HepG2 (cell line): Measurements from ENCODE around the gene DPH2. TPM values are rescaled to one million over a fixed set of nuclear protein-coding genes. Genes with fewer than 3 reads are reported as not detected.

Experiments
- ATAC-seq: fragments of 200-7000 bp; cut with Tn5 transposase; 3 replicates; pipeline ENCODE4 v1.9.1; 2020; ENCODE audit warnings: mild to moderate bottlenecking, moderate library complexity
- BruUV-seq: library from RNA; stranded (reverse); fragments of 400-500 nt; replicated peaks from 2 replicates; lab custom pipeline; 2021; lab: Mats Ljungman, UMichigan
- CTCF ChIA-PET: fragments of 300-600 bp; formaldehyde crosslinking; extraction: SDS; loops from one replicate; lab custom pipeline; 2021; ENCODE audit warnings: low total read pairs, inconsistent platforms, low intra/inter-chr PET ratio; lab: Yijun Ruan, JAX
- POLR2A ChIA-PET: fragments of 350-600 bp; sonication (Branson Sonifier 250); formaldehyde crosslinking; loops from one replicate; lab custom pipeline; 2020; ENCODE audit warnings: antibody characterized with exemption, inconsistent platforms; lab: Yijun Ruan, JAX
- DNase-seq: peaks from one replicate; pipeline ENCODE4 v3.0.0-alpha.2; 2015; ENCODE audit warnings: low spot score
- FAIRE-seq: peaks from 3 replicates; lab custom pipeline; 2011; peaks lifted over from hg19 to GRCh38; lab: Jason Lieb, UNC
- H2AFZ ChIP-seq: one replicate; pipeline ENCODE4 v1.6.1; 2011; ENCODE audit warnings: low read length, inconsistent platforms
- H3K27ac ChIP-seq: fragments of 300-600 bp; 3 replicates; pipeline ENCODE4 v1.8.0; 2011; ENCODE audit warnings: mixed run types, mild to moderate bottlenecking, mixed read lengths, low read length, inconsistent platforms; ENCODE audit not compliant: insufficient read depth; ENCODE audit errors: extremely low read length
- H3K27me3 ChIP-seq, 2 experiments: fragments of 200-600 bp in 1 of 2; 2 replicates in 1 of 2; 3 replicates in 1 of 2; pipeline versions ENCODE4 v1.6.0 to v1.8.0; 2011; ENCODE audit warnings: low read length in 2 of 2, mild to moderate bottlenecking in 2 of 2, moderate library complexity in 2 of 2, inconsistent platforms in 1 of 2; ENCODE audit not compliant: insufficient read depth in 2 of 2, control insufficient read depth in 1 of 2
- H3K36me3 ChIP-seq, 2 experiments: fragments of 200-600 bp in 1 of 2; replicated peaks in 1 of 2; 2 replicates in 1 of 2; 3 replicates in 1 of 2; pipeline versions ENCODE4 v1.5.1 to v1.8.0; 2011; ENCODE audit warnings: low read length in 2 of 2, inconsistent platforms in 1 of 2; ENCODE audit not compliant: insufficient read depth in 2 of 2, control insufficient read depth in 1 of 2
- H3K4me1 ChIP-seq: 2 replicates; pipeline ENCODE4 v1.5.1; 2012; ENCODE audit warnings: low read length, inconsistent platforms; ENCODE audit not compliant: insufficient read depth
- H3K4me2 ChIP-seq: 2 replicates; pipeline ENCODE4 v1.6.0; 2011; ENCODE audit warnings: low read depth, low read length, inconsistent platforms
- H3K4me3 ChIP-seq, 3 experiments: fragments of 200-600 bp in 1 of 3; sonication (generic), shearing (Covaris generic) in 1 of 3; replicated peaks in 1 of 3; 2 replicates each; pipeline ENCODE4 v1.5.1; 2011 to 2016; ENCODE audit warnings: low read length in 3 of 3, inconsistent platforms in 2 of 3, low read depth in 2 of 3, mild to moderate bottlenecking in 2 of 3, control low read depth in 1 of 3, mixed read lengths in 1 of 3; ENCODE audit not compliant: insufficient read depth in 1 of 3
- H3K79me2 ChIP-seq: one replicate; pipeline ENCODE4 v1.6.1; 2011; ENCODE audit warnings: low read length, inconsistent platforms; ENCODE audit not compliant: insufficient read depth
- H3K9ac ChIP-seq: 2 replicates; pipeline ENCODE4 v1.6.0; 2011; ENCODE audit warnings: mild to moderate bottlenecking, low read depth, low read length, inconsistent platforms; ENCODE audit not compliant: insufficient read depth
- H3K9me3 ChIP-seq: 2 replicates; pipeline ENCODE4 v1.5.1; 2012; ENCODE audit warnings: mild to moderate bottlenecking, low read length
- H4K20me1 ChIP-seq: 2 replicates; pipeline ENCODE4 v1.6.0; 2011; ENCODE audit warnings: inconsistent platforms, mild to moderate bottlenecking, low read length, moderate library complexity; ENCODE audit not compliant: insufficient read depth
- DR1 ChIP-seq: sonication (generic); formaldehyde crosslinking; IDR thresholded peaks from 2 replicates; pipeline ENCODE4 v1.8.0; 2021; ENCODE audit warnings: mild to moderate bottlenecking, missing genetic modification reagents, inconsistent platforms
- EEA1 ChIP-seq: sonication (generic); formaldehyde crosslinking; IDR thresholded peaks from 2 replicates; pipeline ENCODE4 v1.5.1; 2020; ENCODE audit warnings: mild to moderate bottlenecking, missing genetic modification reagents, borderline replicate concordance
- HES4 ChIP-seq: sonication (generic); formaldehyde crosslinking; IDR thresholded peaks from 2 replicates; pipeline ENCODE4 v1.9.0; 2021; ENCODE audit warnings: mild to moderate bottlenecking, missing genetic modification reagents, borderline replicate concordance
- ISL2 ChIP-seq: sonication (generic); formaldehyde crosslinking; IDR thresholded peaks from 2 replicates; pipeline ENCODE4 v1.5.0; 2020; ENCODE audit warnings: missing genetic modification reagents
- MTA1 ChIP-seq: sonication (generic); formaldehyde crosslinking; IDR thresholded peaks from 2 replicates; pipeline ENCODE4 v1.4.0; 2020; ENCODE audit warnings: missing genetic modification reagents, mild to moderate bottlenecking, borderline replicate concordance
- SIX1 ChIP-seq: sonication (generic); formaldehyde crosslinking; IDR thresholded peaks from 2 replicates; pipeline ENCODE4 v1.4.0; 2020; ENCODE audit warnings: missing genetic modification reagents, borderline replicate concordance
- ZBTB1 ChIP-seq: sonication (generic); formaldehyde crosslinking; IDR thresholded peaks from 2 replicates; pipeline ENCODE4 v1.4.0; 2020; ENCODE audit warnings: missing genetic modification reagents, borderline replicate concordance
- ZNF430 ChIP-seq: sonication (generic); formaldehyde crosslinking; IDR thresholded peaks from 2 replicates; pipeline ENCODE4 v1.9.0; 2021; ENCODE audit warnings: mild to moderate bottlenecking, missing genetic modification reagents
- ZNF557 ChIP-seq: sonication (generic); formaldehyde crosslinking; IDR thresholded peaks from 2 replicates; pipeline ENCODE4 v1.4.0; 2020; ENCODE audit warnings: missing genetic modification reagents
- ZNF891 ChIP-seq: sonication (generic); formaldehyde crosslinking; IDR thresholded peaks from 2 replicates; pipeline ENCODE4 v1.5.0; 2020; ENCODE audit warnings: mild to moderate bottlenecking, missing genetic modification reagents
- ZSCAN21 ChIP-seq: sonication (generic); formaldehyde crosslinking; IDR thresholded peaks from 2 replicates; pipeline ENCODE4 v1.8.0; 2022; ENCODE audit warnings: mild to moderate bottlenecking, missing genetic modification reagents, moderate library complexity, borderline replicate concordance
- WGBS: methylation state at CpG from one replicate; pipeline ENCODE4 v1.1.6; 2017; ENCODE audit warnings: low lambda C conversion rate; 5-methylcytosine and 5-hydroxymethylcytosine counted together
- in situ Hi-C: cut with HindIII; loops from 2 replicates; pipeline ENCODE4 v1.10.0; 2017; ENCODE audit warnings: low pct_unique_long_range_greater_than_20kb; ENCODE audit not compliant: extremely low pct_ligation_motif_present
- intact Hi-C: fragments of 100-400 bp; cut with micrococcal nuclease; formaldehyde crosslinking; loops from one replicate; pipeline ENCODE4 v1.10.0; 2022; ENCODE audit not compliant: unreplicated experiment
- polyA plus RNA-seq, 8 experiments: library from polyadenylated mRNA; depleted of rRNA in 3 of 8; stranded (reverse) in 7 of 8; unstranded in 1 of 8; fragments of >200 nt; fragmentation: Illumina TruSeq in 4 of 8; extraction: Trizol in 4 of 8; gene quantifications; 2 replicates each; pipeline versions ENCODE4 v1.2.1 to v1.2.3, GENCODE V29; 2011 to 2016; ENCODE audit warnings: low read depth in 4 of 8, missing spikeins in 1 of 8, mixed read lengths in 1 of 8; ENCODE audit not compliant: insufficient read depth in 1 of 8
- total RNA-seq, 5 experiments: library from RNA; depleted of rRNA; stranded (reverse); fragments of >200 nt; fragmentation: Illumina TruSeq; extraction: Trizol; gene quantifications; 2 replicates each; pipeline ENCODE4 v1.2.3, GENCODE V29; 2016; ENCODE audit warnings: low read depth in 1 of 5
- TF ChIP-seq, protein P1 (sequence below): sonication (generic); formaldehyde crosslinking; IDR thresholded peaks from 2 replicates; pipeline ENCODE4 v1.5.1; 2020; ENCODE audit warnings: mild to moderate bottlenecking, missing genetic modification reagents, moderate library complexity
- TF ChIP-seq, protein P2 (sequence below): sonication (generic); formaldehyde crosslinking; IDR thresholded peaks from 2 replicates; pipeline ENCODE4 v1.4.0; 2020; ENCODE audit warnings: mild to moderate bottlenecking, missing genetic modification reagents

The DPH2 gene
- total and polyA plus RNA-seq, 2 of the 13 experiments (the other 11 are each of a cell fraction or from before 2014, with no cell fraction given) = 32.2 to 38.3 TPM

DNA sequence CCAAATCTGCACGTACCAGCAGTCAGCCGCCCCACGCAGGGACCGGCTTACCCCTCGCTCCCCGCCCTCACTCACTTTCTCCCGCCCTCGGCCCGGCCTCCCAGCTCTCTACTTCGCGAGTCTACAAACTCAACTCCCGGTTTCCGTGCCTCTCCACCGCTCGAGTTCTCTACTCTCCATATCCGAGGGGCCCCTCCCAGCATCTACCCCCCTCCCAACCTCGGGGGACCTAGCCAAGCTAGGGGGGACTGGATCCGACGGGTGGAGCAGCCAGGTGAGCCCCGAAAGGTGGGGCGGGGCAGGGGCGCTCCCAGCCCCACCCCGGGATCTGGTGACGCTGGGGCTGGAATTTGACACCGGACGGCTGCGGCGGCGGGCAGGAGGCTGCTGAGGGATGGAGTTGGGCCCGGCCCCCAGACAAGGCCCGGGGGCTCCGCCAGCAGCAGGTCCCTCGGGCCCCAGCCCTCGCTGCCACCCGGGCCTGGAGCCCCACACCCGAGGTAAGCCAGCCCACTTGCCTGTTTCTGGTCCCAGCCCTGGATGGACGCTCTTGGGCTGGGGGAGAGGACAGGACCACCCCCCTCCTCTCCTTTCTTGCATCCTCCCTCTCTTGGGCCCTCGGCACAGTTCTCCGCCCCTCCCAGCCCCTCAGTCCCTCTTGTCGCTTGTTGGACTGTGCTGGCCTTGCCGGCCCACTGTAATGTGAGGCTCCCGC is 36.3 kb upstream of the DPH2 start, which contains the start of gene ARTN:
TSS of gene ARTN (plus strand) at position 416 of the 715 bp plus-strand sequence. CDS start 1,856 bp downstream, outside the sequence.
- peak within 1 kb of the TSS; percentile 99 for H3K4me2 ChIP-seq
- BruUV-seq = no TSS peak
- ATAC-seq (peak; percentile 24), DNase-seq (no peak), FAIRE-seq (no peak)
- no peak within 1 kb of the TSS for H3K9ac ChIP-seq
- H3K27ac ChIP-seq = no peak within 1 kb of the TSS
- 0 out of 2 replicates have a peak, but pooled peaks cover 2% of the 10 kb centered on the region for H4K20me1 ChIP-seq
- H3K36me3 ChIP-seq = no peaks in the 10 kb centered on the region; a peak in 1 of 5 replicates
- no peaks in the 10 kb centered on the region for H3K27me3 ChIP-seq
- ChIA-PET POLR2A (interaction anchor here (1.2 to 4.3 kb wide), 6 partner anchors 10 to 226 kb away, joined by 4 to 38 read pairs (median 6); partner anchors contain the start of genes IPO13, SLC6A9 and ST3GAL3), CTCF (interaction anchor here (4.6 kb wide), 1 partner anchor 170 kb away, joined by 44 read pairs; no protein-coding TSS in a partner anchor)
- no peaks in the 10 kb centered on the region for H3K79me2 ChIP-seq
- no peaks in the 10 kb centered on the region for H3K9me3 ChIP-seq
- peaks cover 39% of the 10 kb centered on the region for H3K4me1 ChIP-seq
- intact Hi-C loops = loop anchor here (1.0 to 10.0 kb wide), 3 partner anchors 101 to 404 kb away; partner anchors contain the start of gene SLC6A9
- no peak within 1 kb of the TSS for H2AFZ ChIP-seq
- in situ Hi-C loops = loop anchor here (5.0 kb wide), 2 partner anchors 176 to 406 kb away; no protein-coding TSS in a partner anchor
- WGBS = 2% methylated on average over 21 of the region's 42 CpGs
- H3K4me3 ChIP-seq = peak within 1 kb of the TSS; percentile 39 to 84 (median 61)
- TF ChIP-seq ZSCAN21 (CRISPR knock-in tag) (peak; percentile 39; the same call in 1 of the 2 replicates), MTA1 (CRISPR knock-in tag) (no peak), ISL2 (CRISPR knock-in tag) (peak; percentile 31; the same call in 1 of the 2 replicates), EEA1 (0 out of 2 replicates have a peak, but pooled peaks have one; percentile 51), HES4 (CRISPR knock-in tag) (peak; percentile 11; the same call in 1 of the 2 replicates), ZNF430 (CRISPR knock-in tag) (no peak), ZNF557 (no peak), SIX1 (CRISPR knock-in tag) (peak; percentile 62; the same call in 1 of the 2 replicates), DR1 (CRISPR knock-in tag) (0 out of 2 replicates have a peak, but pooled peaks have one; percentile 33), ZNF891 (CRISPR knock-in tag) (0 out of 2 replicates have a peak, but pooled peaks have one; percentile 6), ZBTB1 (CRISPR knock-in tag) (no peak)
- TF ChIP-seq, protein P1, sequence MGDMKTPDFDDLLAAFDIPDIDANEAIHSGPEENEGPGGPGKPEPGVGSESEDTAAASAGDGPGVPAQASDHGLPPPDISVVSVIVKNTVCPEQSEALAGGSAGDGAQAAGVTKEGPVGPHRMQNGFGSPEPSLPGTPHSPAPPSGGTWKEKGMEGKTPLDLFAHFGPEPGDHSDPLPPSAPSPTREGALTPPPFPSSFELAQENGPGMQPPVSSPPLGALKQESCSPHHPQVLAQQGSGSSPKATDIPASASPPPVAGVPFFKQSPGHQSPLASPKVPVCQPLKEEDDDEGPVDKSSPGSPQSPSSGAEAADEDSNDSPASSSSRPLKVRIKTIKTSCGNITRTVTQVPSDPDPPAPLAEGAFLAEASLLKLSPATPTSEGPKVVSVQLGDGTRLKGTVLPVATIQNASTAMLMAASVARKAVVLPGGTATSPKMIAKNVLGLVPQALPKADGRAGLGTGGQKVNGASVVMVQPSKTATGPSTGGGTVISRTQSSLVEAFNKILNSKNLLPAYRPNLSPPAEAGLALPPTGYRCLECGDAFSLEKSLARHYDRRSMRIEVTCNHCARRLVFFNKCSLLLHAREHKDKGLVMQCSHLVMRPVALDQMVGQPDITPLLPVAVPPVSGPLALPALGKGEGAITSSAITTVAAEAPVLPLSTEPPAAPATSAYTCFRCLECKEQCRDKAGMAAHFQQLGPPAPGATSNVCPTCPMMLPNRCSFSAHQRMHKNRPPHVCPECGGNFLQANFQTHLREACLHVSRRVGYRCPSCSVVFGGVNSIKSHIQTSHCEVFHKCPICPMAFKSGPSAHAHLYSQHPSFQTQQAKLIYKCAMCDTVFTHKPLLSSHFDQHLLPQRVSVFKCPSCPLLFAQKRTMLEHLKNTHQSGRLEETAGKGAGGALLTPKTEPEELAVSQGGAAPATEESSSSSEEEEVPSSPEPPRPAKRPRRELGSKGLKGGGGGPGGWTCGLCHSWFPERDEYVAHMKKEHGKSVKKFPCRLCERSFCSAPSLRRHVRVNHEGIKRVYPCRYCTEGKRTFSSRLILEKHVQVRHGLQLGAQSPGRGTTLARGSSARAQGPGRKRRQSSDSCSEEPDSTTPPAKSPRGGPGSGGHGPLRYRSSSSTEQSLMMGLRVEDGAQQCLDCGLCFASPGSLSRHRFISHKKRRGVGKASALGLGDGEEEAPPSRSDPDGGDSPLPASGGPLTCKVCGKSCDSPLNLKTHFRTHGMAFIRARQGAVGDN (CRISPR knock-in tag) = peak; percentile 38
- TF ChIP-seq, protein P2, sequence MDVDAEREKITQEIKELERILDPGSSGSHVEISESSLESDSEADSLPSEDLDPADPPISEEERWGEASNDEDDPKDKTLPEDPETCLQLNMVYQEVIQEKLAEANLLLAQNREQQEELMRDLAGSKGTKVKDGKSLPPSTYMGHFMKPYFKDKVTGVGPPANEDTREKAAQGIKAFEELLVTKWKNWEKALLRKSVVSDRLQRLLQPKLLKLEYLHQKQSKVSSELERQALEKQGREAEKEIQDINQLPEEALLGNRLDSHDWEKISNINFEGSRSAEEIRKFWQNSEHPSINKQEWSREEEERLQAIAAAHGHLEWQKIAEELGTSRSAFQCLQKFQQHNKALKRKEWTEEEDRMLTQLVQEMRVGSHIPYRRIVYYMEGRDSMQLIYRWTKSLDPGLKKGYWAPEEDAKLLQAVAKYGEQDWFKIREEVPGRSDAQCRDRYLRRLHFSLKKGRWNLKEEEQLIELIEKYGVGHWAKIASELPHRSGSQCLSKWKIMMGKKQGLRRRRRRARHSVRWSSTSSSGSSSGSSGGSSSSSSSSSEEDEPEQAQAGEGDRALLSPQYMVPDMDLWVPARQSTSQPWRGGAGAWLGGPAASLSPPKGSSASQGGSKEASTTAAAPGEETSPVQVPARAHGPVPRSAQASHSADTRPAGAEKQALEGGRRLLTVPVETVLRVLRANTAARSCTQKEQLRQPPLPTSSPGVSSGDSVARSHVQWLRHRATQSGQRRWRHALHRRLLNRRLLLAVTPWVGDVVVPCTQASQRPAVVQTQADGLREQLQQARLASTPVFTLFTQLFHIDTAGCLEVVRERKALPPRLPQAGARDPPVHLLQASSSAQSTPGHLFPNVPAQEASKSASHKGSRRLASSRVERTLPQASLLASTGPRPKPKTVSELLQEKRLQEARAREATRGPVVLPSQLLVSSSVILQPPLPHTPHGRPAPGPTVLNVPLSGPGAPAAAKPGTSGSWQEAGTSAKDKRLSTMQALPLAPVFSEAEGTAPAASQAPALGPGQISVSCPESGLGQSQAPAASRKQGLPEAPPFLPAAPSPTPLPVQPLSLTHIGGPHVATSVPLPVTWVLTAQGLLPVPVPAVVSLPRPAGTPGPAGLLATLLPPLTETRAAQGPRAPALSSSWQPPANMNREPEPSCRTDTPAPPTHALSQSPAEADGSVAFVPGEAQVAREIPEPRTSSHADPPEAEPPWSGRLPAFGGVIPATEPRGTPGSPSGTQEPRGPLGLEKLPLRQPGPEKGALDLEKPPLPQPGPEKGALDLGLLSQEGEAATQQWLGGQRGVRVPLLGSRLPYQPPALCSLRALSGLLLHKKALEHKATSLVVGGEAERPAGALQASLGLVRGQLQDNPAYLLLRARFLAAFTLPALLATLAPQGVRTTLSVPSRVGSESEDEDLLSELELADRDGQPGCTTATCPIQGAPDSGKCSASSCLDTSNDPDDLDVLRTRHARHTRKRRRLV (CRISPR knock-in tag) = 0 out of 2 replicates have a peak, but pooled peaks have one; percentile 24
